Lower lobe of right lung (tissue), 2 donors: Measurements from ENCODE around the gene SNW1. TPM values are rescaled to one million over a fixed set of nuclear protein-coding genes. Genes with fewer than 3 reads are reported as not detected.
"Not testable (repeated sequence)": the region's sequence is repeated elsewhere in the genome, so short reads cannot be mapped to it uniquely, and the experiment has no call there.

Experiments
- ATAC-seq, 2 donors: fragments of 200-7000 bp; cut with Tn5 transposase; one replicate each; pipeline ENCODE4 v1.9.1; 2020 to 2022; ENCODE audit warnings: mild to moderate bottlenecking in 2 of 2, moderate library complexity in 2 of 2
- DNase-seq: peaks from one replicate; pipeline ENCODE4 v3.0.0-alpha.2; 2020
- H3K27ac ChIP-seq: fragments of 200-600 bp; one replicate; pipeline ENCODE4 v1.8.0; 2022
- H3K27me3 ChIP-seq: fragments of 200-600 bp; one replicate; pipeline ENCODE4 v1.8.0; 2022; ENCODE audit warnings: low read depth
- H3K36me3 ChIP-seq: fragments of 200-600 bp; one replicate; pipeline ENCODE4 v1.8.0; 2022; ENCODE audit warnings: mild to moderate bottlenecking
- H3K4me1 ChIP-seq: fragments of 200-600 bp; one replicate; pipeline ENCODE4 v1.8.0; 2022
- H3K4me3 ChIP-seq: fragments of 200-600 bp; one replicate; pipeline ENCODE4 v1.8.0; 2022; ENCODE audit warnings: mild to moderate bottlenecking
- H3K9me3 ChIP-seq: fragments of 200-600 bp; one replicate; pipeline ENCODE4 v1.8.0; 2022
- intact Hi-C: fragments of 100-400 bp; cut with DNase I; formaldehyde crosslinking; loops from one replicate; pipeline ENCODE4 v1.11.0; 2022
- total RNA-seq: library from RNA; stranded (reverse); fragmentation: NEBNext Ultra II Directional; extraction: Animal tissue kit (Norgen Biotek cat#: 25700); gene quantifications from one replicate; pipeline ENCODE4 v1.2.1, GENCODE V29; 2021
- TF ChIP-seq, protein P1 (sequence below): fragments of 200-600 bp; IDR thresholded peaks from one replicate; pipeline ENCODE4 v1.8.0; 2022; ENCODE audit warnings: antibody characterized with exemption, mild to moderate bottlenecking
- donor health status: DM: no; HTN: yes; CAD: no; lungs with severe emphysema.

The SNW1 gene
- total RNA-seq, 1 donor from 2014 or later: 61.7 TPM

DNA sequence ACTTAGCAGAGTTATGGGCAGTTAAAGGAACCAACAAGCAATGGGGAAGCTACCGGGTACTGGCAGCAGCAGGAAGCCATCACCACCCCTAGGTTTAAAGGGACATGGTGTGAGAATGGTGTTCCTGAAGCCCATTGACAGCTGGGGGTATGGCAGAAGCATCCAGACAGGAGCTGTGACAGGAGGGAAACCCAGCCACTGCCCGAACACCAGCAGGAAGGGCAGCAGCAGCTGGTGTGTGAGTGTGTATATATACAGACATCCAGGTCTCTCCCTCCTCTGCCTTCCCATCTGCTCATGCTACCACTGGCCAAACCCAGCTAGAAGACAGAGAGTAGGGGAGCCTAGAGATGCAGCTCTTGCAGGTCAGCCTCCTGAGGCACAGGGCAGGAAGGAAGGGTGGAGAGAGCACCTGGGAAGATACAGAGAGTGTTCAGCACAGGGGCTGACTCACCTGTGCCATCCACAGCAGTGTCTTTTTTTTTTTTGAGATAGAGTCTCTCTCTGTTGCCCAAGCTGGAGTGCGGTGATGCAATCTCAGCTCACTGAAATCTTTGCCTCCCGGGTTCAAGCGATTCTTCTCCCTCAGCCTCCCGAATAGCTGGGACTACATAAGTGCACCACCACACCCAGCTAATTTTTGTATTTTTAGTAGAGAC is 29.7 kb upstream of the SNW1 start:
- Histone ChIP-seq H3K27me3 (no peaks in the 10 kb centered on the region), H3K9me3 (no peaks in the 10 kb centered on the region), H3K27ac (no peak overlapping the region), H3K4me3 (no peak overlapping the region), H3K36me3 (no peaks in the 10 kb centered on the region), H3K4me1 (no peaks in the 10 kb centered on the region)
- ATAC-seq (no peak), DNase-seq (no peak)
- TF ChIP-seq, protein P1, sequence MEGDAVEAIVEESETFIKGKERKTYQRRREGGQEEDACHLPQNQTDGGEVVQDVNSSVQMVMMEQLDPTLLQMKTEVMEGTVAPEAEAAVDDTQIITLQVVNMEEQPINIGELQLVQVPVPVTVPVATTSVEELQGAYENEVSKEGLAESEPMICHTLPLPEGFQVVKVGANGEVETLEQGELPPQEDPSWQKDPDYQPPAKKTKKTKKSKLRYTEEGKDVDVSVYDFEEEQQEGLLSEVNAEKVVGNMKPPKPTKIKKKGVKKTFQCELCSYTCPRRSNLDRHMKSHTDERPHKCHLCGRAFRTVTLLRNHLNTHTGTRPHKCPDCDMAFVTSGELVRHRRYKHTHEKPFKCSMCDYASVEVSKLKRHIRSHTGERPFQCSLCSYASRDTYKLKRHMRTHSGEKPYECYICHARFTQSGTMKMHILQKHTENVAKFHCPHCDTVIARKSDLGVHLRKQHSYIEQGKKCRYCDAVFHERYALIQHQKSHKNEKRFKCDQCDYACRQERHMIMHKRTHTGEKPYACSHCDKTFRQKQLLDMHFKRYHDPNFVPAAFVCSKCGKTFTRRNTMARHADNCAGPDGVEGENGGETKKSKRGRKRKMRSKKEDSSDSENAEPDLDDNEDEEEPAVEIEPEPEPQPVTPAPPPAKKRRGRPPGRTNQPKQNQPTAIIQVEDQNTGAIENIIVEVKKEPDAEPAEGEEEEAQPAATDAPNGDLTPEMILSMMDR: no peak
- intact Hi-C loops: no loop called here

DNA sequence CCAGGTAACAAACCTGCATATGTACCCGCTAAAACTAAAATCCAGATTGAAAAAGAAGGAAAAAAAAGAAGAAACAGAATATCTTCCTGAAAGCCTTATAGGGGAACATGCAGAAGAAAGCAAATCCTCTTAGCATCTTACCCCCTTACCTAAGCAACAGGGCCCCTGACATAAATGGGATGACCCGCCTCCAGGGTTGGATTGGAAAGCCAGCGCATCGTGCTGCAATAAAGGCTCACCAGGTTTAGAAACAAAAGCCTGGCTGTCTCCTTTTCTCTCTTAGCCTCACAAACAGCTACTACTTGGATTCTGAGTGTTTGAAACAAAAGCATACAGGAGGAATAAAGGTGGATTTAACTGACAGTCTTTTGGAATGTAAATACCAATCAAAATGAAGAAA is 25.2 kb upstream of the SNW1 start:
- DNase-seq: no peak
- H3K4me3 ChIP-seq: no peak overlapping the region
- H3K9me3 ChIP-seq: no peaks in the 10 kb centered on the region
- ATAC-seq: no peak
- H3K36me3 ChIP-seq: no peaks in the 10 kb centered on the region
- no peak overlapping the region for H3K27ac ChIP-seq
- no peaks in the 10 kb centered on the region for H3K27me3 ChIP-seq
- TF ChIP-seq, protein P1: no peak
- intact Hi-C loops: no loop called here
- no peaks in the 10 kb centered on the region for H3K4me1 ChIP-seq

DNA sequence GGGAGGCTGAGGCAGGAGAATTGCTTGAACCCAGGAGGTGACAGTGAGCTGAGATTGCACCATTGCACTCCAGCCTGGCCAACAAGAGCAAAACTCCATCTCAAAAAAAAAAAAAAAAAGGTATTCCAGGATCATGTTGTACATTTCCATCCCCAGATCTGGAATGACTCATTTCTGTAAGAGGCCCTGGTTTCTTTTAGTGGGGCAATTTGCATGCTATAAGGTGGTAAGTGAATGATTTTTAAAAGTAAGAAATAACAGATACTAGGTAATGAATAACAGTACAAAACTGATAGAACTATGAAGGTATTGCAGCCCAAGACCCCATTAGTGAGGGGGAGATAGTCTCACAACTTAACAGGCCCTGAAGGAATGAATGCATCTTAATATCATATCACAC is 21.2 kb upstream of the SNW1 start:
- H3K9me3 ChIP-seq: no peaks in the 10 kb centered on the region
- intact Hi-C loops: no loop called here
- H3K4me1 ChIP-seq: no peaks in the 10 kb centered on the region
- H3K36me3 ChIP-seq: no peaks in the 10 kb centered on the region
- H3K4me3 ChIP-seq: no peak overlapping the region
- DNase-seq (no peak), ATAC-seq (no peak)
- TF ChIP-seq, protein P1: no peak
- no peak overlapping the region for H3K27ac ChIP-seq
- no peaks in the 10 kb centered on the region for H3K27me3 ChIP-seq

DNA sequence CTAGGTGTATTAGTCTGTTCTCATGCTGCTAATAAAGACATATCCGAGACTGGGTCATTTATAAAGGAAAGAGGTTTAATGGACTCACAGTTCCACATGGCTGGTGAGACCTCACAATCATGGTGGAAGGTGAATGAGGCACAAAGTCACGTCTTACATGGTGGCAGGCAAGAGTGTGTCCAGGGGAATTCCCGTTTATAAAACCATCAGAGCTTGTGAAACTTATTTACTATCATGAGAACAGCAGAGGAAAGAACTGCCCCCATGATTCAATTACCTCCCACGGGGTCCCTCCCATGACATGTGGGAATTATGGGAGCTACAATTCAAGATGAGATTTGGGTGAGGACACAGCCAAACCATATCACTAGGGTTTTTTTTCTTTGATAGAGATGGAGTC is 13.0 kb upstream of the SNW1 start:
- H3K9me3 ChIP-seq, H3K27ac ChIP-seq, DNase-seq, H3K27me3 ChIP-seq, H3K4me3 ChIP-seq, H3K36me3 ChIP-seq, intact Hi-C loops, H3K4me1 ChIP-seq, ATAC-seq: not testable (repeated sequence)

DNA sequence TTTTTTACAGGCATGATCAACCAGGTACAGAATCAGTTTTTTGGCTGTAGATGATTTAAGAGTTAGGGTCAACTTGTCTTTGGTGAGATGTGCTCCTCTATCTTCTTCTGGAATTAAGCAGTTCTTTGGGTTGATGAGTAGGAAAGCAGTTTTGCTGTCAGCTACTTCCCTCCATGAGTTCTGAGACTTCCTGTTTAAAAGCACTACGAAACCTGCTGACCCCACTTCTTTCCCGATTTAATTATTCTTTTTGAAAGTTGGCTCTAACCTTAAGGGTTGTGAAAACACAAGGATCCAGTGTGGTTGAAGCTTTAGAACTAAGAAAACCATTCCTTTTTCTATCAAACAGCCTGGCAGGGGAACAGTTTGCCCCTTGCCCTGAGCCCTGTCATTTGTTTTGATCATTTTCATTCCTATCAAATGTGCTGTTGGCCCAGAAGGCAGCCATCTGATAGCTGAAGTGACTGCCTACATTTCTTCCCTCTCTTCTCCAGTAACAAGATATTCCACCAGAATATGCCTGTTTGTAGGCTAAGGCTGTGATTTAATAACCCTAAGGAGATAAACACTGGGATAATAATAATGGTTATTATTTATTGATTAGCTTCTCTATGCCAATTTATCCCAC is 7.6 kb upstream of the SNW1 start:
- H3K36me3 ChIP-seq, DNase-seq, H3K27ac ChIP-seq, H3K27me3 ChIP-seq, H3K4me1 ChIP-seq, ATAC-seq, H3K4me3 ChIP-seq, H3K9me3 ChIP-seq, intact Hi-C loops: not testable (repeated sequence)

DNA sequence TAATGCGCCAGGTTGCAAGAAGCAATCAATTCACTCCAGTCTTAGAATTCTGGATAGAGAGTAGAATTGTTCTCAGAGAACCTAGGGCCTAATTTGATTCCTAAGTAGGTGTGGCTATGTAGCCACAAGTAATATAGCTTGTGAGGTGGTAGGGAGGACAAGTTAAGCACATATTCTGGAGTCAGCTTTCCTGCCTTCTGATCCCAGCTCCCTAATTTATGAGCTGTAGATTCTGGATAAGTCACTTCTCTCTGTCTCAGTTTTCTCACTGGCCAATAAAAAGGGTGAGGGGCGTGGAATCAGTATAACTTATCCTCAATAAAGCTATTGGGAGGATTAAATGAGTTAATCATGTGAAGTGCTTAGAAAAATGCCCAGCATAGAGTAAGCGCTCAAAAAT is 3.0 kb upstream of the SNW1 start:
- no peak for DNase-seq
- no peak for ATAC-seq
- Histone ChIP-seq H3K27me3 (no peaks in the 10 kb centered on the region), H3K4me1 (peaks cover 20% of the 10 kb centered on the region), H3K4me3 (no peak overlapping the region), H3K36me3 (no peaks in the 10 kb centered on the region), H3K9me3 (no peaks in the 10 kb centered on the region), H3K27ac (no peak overlapping the region)
- TF ChIP-seq, protein P1: no peak
- intact Hi-C loops: no loop called here
